Measurements from ENCODE around the gene C10orf90.

GRCh38 chr10:126661356-126661755 lies 9.1 kb downstream of the C10orf90 start:
- TF ChIP-seq CTCF (IDR thresholded peaks at IDR 0.05; ENCODE audit: insufficient read depth, low read length) (no peak), POLR2AphosphoS5 (IDR thresholded peaks at IDR 0.05; ENCODE audit: low read depth) (no peak)

Measured in HL-60 (cell line).